ENCODE measurements around the gene IQSEC1.

IQSEC1 gene

GRCh38 chr3:12963922-12964701 is 109.1 kb downstream of the IQSEC1 start:
- DNase-seq, result peak; percentile 87

GRCh38 chr3:12963231-12963896 is 109.9 kb downstream of the IQSEC1 start:
- DNase-seq, result no peak

DNA sequence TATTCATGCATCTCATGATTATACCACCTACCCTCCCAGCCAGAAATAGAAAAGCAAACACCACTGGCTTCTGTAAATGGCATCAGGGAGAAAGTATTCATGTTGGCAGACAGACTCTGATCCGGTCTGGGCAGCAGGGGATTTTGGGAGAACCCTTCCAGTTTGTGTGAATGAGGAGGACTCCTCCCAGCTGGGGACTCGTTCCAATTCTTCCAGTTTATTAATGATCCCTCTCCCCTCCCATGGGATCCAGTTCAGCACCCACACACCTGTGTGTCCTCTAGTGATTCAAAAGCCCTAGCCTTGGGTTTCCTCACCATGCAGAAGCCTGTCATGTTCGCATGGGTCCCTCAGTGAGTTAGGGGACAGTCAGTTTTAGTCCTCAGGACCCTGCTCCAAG is 110.9 kb downstream of the IQSEC1 start:
- DNase-seq, result peak; percentile 51

- no peak for DNase-seq
Measured at GRCh38 chr3:12961697-12962036, 111.6 kb downstream of the IQSEC1 start.

- peak; percentile 14 for DNase-seq
Measured at GRCh38 chr3:12961007-12961696, 112.1 kb downstream of the IQSEC1 start.

DNA sequence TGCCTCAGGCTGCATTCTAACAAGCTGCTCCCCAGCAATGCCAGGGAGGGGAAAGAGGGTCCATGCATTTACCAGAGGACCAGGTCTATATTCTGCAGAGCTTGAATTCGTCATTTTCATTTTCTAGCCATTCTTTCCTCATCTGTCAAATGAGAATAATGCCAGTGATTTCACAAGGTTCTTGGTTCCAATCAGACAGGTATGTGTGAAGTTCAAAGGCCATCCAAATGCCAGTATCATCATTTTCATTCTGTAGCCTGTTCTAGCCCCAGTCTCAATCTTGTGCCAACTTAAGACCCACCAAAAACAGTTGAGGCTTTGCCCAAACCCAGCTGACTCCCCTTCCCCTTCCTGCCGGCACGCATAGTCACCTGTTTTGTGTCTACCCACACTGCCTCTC is 112.7 kb downstream of the IQSEC1 start:
- DNase-seq, result no peak

DNA sequence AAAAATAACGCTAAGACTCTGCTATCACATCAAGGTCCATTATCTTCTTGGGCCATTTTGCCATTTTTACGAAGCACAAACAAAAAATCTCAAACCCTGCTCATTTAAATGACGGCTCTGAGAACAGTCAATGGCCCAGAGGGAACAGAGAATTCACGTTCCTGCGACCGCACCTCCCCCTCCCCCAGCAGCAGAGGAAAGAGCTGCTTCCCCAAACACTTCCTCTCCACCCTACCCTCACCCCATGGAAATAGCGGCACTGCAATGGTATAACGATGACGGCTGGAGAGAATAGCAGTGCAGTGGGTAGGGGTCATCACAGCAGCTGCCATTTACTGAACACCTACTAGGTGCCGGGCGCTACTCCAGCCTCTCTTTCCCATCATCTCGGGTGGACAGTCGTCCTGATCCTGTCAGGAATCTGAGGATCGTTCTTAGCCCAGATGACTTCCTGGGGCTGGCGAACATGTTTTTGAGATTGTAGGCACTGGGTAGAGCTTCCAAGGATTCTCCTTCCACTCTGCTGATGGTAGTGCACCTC is 113.3 kb downstream of the IQSEC1 start:
- no peak for DNase-seq

DNA sequence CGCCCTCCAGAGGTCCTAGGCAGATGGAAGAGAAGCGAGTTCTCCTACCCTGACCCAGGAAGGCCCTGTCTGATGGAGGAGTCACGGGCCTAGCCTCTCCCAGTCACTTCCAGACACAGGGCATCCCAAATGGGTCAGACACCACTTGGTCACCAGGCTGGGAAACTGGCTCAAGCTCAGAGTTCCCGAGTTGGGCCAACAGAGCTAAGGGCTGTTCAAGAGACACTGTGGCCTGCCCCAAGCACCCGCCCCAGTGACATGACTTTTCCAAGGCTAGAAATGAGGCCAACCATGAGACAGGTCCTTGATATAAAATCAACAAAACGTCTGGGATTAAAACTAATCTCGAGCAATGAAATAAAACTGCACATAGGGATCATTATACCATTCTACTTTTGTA is 113.8 kb downstream of the IQSEC1 start:
- no peak for DNase-seq

DNA sequence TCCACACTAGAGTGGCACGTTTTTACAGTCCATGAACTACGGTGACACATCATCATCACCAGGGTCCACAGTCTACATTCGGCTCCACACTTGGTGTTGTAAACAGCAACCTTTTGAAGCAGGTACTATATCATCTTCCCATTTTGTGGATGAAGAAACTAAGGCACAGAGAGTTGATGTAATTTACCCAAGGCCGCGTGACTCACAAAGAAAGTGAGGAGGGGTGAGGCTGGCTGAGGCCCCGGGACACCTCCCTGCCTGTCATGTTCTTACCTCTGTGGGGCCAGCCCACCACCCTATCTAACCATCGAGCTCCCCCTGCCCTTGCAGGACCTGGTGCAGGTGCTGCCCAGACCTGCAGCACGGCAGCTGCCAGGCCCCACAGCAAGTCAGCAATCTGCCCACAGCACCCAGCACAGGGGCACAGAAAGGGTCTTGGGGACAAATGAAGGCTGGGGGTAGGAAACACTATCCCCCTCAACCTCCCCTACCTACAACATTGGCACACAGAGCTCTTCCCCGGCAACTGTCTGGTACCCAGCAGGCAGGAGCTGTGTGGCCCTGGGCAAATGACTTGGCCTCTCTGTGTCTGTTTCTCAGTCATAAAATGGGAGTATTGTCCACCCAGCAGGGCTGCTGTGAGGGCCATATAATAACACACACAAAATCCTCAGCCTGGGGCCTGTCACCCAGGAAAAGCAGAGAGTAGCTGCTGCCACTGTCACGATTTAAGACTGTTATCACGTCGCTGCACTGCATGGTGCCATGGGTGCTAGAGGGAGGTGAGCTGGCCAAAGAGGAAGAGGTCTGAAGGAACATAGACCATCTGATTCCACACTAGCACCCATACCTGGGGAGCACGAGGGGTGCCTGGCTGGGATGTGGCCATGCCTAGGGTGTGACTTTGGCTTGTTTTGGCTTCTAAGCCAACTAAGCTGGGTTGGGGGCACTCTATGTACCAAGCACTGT is 115.1 kb downstream of the IQSEC1 start:
- no peak for DNase-seq

DNA sequence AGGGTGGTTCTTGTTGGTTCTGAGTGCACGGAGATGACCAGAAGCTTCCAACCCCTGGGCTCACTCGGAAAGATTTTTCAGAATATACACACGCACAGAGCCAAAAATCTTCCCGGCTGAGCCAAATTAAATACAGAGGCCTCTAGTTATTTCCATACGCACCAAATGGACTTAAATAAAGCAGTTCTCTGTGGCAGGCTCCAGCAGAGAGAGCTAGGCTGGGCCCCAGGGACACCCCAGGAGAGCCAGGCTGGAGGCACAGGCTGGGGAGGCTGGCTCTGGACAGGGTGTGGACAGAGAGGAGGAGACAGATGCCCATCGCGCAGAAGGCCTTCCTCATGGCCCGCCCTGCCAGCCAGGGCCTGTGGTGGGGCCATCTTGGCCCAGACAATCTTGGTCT is 115.9 kb downstream of the IQSEC1 start:
- no peak for DNase-seq

- no peak for DNase-seq
Measured at GRCh38 chr3:12956316-12956660, 116.9 kb downstream of the IQSEC1 start.

GRCh38 chr3:12955651-12956315 is 117.4 kb downstream of the IQSEC1 start:
- DNase-seq, result no peak

- peak; percentile 84 for DNase-seq
Measured at GRCh38 chr3:12954891-12955650, 118.2 kb downstream of the IQSEC1 start.

- no peak for DNase-seq
Measured at GRCh38 chr3:12954180-12954579, 119.0 kb downstream of the IQSEC1 start.

DNA sequence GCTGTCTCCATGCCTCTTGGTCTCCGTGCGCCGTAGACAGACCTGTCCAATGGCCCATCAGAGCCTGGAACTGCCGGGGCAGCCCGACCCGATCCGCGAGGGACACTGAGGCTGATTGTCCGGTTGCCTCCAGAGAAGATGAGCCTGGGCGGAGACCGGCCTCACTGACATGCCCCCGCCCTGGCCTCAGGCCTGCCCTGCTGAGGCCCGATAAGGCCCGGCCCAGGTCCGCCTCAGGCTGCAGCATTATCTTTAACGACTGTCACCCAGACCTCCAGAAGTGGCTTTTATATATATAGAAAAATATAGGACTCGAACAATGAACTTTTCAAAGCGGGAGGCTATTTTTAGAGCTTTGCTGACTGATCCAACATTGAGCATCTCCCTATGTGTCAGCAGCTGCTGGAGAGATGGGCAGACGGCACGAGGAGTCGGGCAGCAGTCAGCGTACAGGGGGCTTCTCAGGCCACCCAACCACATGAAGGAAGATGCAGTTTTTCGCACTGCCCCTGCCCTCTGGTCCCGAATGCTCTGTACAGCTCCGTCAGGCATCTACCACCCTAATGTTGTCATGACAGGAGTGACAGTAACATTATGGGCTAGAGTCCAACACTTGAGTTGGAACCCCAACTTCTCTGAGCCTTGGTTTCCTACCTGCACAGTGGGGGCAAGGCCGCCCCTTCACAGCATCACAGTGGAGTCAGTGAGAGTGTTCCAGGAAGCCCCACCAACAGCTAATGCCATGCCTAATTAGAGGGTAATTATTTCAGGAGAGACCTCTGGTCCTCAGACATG is 119.8 kb downstream of the IQSEC1 start:
- no peak for DNase-seq

DNA sequence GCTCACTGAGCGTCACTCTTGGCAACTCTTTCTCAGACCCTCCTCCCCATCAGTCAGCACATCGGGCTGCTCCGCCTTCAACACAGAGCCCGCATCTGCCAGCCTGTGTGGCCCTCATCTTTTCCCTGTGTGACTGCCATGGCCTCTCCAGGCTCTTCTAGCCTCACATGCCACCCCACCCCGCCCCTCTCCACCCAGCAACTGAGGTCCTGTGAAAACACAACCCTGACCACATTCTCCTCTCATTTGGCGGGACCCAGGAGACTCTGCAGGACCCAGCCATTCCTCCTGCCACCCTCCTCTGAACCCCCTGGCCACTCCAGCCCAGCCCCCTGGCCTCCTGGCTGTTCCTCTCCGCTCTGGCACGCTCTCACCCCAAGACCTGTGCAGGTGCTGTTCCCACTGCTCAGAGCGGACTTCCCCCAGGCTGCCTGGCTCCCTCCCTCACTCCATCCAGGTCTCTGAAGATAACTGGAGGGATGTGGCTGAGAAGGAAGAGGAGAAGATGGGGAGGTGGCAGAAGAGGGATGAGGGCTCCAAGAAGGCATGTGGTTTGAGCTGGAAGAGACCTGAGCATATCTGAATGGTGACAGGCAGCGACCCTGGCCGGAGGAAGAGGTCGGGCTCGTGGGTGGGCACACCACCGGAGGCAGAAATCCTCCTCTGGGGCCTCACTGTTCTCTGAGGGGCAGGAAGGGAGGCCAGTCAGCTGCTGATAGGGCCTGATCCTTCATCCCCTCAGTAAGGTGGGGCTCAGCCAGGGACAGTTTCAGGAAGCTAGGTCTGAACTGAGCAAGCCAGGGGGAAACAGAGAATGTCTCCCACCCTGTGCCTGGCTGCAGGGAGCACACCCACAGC is 120.7 kb downstream of the IQSEC1 start:
- no peak for DNase-seq

- no peak for DNase-seq
Measured at GRCh38 chr3:12948891-12949711, 124.1 kb downstream of the IQSEC1 start.

DNA sequence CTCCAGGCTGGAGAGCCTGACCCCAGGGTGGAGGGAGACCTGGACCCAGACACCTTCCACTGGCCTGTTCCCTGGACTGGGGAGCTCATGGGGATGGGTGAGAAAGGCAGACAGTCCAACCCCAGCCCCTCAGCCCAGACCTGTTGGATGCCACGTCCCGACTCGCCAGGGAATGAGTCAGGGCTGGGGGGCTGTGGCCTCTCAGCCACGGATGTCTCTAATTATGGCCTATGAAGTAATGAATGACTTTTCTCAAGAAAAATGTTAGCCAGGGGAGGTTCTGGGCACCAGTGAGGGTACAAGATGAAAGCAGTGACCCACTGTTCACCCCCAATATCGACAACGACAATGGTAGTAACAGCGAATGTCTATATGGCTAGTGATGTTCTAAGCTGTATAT is 124.9 kb downstream of the IQSEC1 start:
- no peak for DNase-seq

Measured in NCI-H69 (cell line).